ENCODE data around the gene TTC12. TPM values are rescaled to one million over a fixed set of nuclear protein-coding genes. Genes with fewer than 3 reads are reported as not detected.

TTC12 gene
- total RNA-seq, 2 donors from 2014 or later: 6.2 to 12.8 TPM

- ATAC-seq (no peak), DNase-seq (ENCODE audit: low spot score) (no peak)
- Mint-ChIP-seq H3K27ac (no peak overlapping the region), H3K4me3 (no peak overlapping the region), H3K4me1 (ENCODE audit: low read depth in 2 of 2) (no peaks in the 10 kb centered on the region), H3K9me3 (no peaks in the 10 kb centered on the region), H3K36me3 (no peaks in the 10 kb centered on the region), H3K27me3 (no peaks in the 10 kb centered on the region)
These were observed 64.3 kb downstream of the TTC12 start for GRCh38 chr11:113378692-113379091.

DNA sequence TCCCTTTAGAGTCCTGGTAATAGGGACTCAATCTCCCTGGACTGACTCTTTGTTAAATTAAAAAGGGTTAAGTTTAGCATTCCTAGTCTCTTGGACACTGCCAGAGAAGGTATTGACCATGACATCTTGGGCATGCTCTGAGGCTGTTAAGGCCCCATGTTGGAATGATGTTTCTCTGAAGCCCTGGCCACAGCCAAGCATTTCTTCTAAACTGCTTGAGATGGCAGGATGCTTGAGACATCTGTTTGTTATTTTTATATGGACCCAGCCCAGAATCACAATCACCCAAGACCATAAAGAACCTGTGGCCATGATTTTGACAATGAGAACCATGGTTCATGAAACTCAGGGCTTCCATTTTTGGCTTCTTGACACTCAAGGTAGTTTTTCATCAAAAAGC, 67.7 kb downstream of the TTC12 start:
- Mint-ChIP-seq H3K27me3 (peaks cover 5 to 6% of the 10 kb centered on the region in 2 donors), H3K36me3 (no peaks in the 10 kb centered on the region), H3K27ac (no peak overlapping the region), H3K9me3 (no peaks in the 10 kb centered on the region), H3K4me1 (ENCODE audit: low read depth in 2 of 2) (no peaks in the 10 kb centered on the region), H3K4me3 (no peak overlapping the region)
- no peak for DNase-seq (ENCODE audit: low spot score)
- ATAC-seq: no peak

DNA sequence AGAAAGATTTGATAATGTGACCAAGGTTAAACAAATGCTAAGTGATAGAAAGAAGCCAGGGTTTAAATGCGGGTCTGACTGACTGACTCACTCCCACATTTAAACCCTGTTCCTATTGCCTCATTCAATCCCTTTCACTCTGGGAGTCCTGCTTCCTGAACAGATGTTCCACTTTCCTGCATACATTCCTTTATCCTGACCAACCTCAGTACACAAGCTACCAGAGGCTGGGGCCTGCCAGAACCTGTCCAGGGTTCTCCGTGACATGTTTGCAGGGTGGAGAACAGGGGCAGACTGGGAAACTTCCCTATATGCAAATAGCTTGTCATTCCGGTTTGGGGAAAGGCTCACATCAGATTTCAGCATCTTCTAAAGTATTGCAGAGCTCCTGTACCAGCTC, 70.2 kb downstream of the TTC12 start:
- Mint-ChIP-seq H3K36me3 (no peaks in the 10 kb centered on the region), H3K4me1 (ENCODE audit: low read depth in 2 of 2) (no peaks in the 10 kb centered on the region)
- ATAC-seq: no peak

DNA sequence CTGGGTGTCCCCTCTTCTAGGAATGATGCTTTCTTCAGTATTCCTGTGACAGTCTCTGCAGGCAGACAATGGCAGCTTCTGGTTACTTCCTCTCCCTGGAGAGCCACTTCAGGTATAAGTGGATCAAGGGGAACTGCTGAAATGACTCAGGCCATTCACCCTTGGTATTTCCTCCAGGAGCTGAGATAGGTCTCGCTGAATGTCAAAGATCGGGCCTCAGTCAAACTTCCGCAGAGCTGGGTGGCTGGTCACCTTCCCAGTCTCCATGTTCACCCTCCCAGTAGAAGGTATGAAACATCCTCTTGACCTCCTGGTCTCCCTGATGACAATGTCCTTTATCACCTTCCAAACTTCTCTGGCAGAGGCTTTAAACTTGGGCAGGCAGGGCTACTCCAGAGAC, 71.4 kb downstream of the TTC12 start:
- no peak overlapping the region for H3K4me3 Mint-ChIP-seq
- H3K9me3 Mint-ChIP-seq: no peaks in the 10 kb centered on the region
- H3K27me3 Mint-ChIP-seq: peaks cover 6% of the 10 kb centered on the region in 2 donors
- no peak overlapping the region for H3K27ac Mint-ChIP-seq
- ATAC-seq (no peak), DNase-seq (ENCODE audit: low spot score) (no peak)
- H3K36me3 Mint-ChIP-seq: no peaks in the 10 kb centered on the region
- H3K4me1 Mint-ChIP-seq (ENCODE audit: low read depth in 2 of 2): no peaks in the 10 kb centered on the region

More for the DNA sequence above, 70.2 kb downstream of the TTC12 start:
- no peaks in the 10 kb centered on the region for H3K9me3 Mint-ChIP-seq
- H3K27me3 Mint-ChIP-seq: peaks cover 6% of the 10 kb centered on the region in 2 donors
- H3K4me3 Mint-ChIP-seq: no peak overlapping the region
- DNase-seq (ENCODE audit: low spot score): no peak
- H3K27ac Mint-ChIP-seq: no peak overlapping the region

GRCh38 chr11:113386866-113387265, 72.5 kb downstream of the TTC12 start:
- no peak for DNase-seq (ENCODE audit: low spot score)
- no peak overlapping the region for H3K27ac Mint-ChIP-seq
- H3K27me3 Mint-ChIP-seq: peaks cover 6% of the 10 kb centered on the region in 2 donors
- no peak overlapping the region for H3K4me3 Mint-ChIP-seq
- peak; percentile 31 to 33 for ATAC-seq
- no peaks in the 10 kb centered on the region for H3K4me1 Mint-ChIP-seq (ENCODE audit: low read depth in 2 of 2)
- no peaks in the 10 kb centered on the region for H3K36me3 Mint-ChIP-seq
- no peaks in the 10 kb centered on the region for H3K9me3 Mint-ChIP-seq

DNA sequence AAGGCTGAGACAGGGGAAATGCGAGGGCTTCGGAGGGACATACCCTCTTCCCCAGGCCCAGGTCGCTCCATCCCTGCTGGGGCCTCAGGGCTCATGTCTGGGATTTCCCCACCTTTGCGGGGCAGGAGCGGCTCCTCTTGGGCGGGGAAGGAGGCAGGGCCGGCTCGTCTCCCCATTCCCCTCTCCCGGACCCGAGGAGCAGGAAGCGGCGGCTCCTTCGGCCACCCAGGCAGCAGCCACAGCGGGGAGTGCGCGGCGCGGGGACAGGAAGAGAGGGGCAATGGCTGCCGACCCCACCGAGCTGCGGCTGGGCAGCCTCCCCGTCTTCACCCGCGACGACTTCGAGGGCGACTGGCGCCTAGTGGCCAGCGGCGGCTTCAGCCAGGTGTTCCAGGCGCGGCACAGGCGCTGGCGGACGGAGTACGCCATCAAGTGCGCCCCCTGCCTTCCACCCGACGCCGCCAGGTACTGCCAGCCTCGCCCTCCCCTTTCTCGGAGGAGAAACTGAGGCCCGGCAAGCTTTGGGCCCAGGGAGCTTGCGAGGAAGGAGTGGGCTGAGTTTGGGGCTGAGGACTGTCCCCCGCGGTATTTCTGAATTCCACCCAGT, 73.3 kb downstream of the TTC12 start, which contains the start of gene ANKK1:
ANKK1 (plus strand) TSS at position 175 of the 607 bp plus-strand sequence; CDS start at position 281, 106 bp downstream.
- no peaks in the 10 kb centered on the region for H3K4me1 Mint-ChIP-seq (ENCODE audit: low read depth in 2 of 2)
- no peaks in the 10 kb centered on the region for H3K9me3 Mint-ChIP-seq
- DNase-seq (ENCODE audit: low spot score) (no peak), ATAC-seq (no peak)
- H3K4me3 Mint-ChIP-seq: no peak within 1 kb of the TSS
- H3K27ac Mint-ChIP-seq: no peak within 1 kb of the TSS
- H3K27me3 Mint-ChIP-seq: peaks cover 6% of the 10 kb centered on the region in 2 donors
- no peaks in the 10 kb centered on the region for H3K36me3 Mint-ChIP-seq

DNA sequence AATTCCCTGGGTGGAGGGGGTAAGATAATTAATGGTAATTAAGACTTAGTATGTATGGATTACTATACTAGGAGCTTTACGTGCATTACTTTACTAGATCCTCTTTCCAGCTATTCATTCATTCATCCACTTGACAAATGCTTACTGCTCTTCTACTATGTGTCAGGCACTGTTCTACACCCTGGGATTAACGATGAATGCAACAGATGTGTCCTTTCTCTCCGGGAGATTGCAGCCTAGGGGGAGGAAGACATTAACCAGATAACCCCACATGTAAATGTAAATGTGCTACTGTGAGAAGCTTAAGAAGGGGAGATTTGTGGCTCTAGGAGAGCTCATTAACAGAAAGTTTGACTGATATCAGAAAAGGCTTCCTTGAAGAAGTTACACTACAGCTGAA, 74.9 kb downstream of the TTC12 start:
- H3K4me1 Mint-ChIP-seq (ENCODE audit: low read depth in 2 of 2): no peaks in the 10 kb centered on the region
- no peak overlapping the region for H3K4me3 Mint-ChIP-seq
- no peak for ATAC-seq
- H3K9me3 Mint-ChIP-seq: no peaks in the 10 kb centered on the region
- peaks cover 6 to 8% of the 10 kb centered on the region in 2 donors for H3K27me3 Mint-ChIP-seq
- no peak overlapping the region for H3K27ac Mint-ChIP-seq
- DNase-seq (ENCODE audit: low spot score): no peak
- no peaks in the 10 kb centered on the region for H3K36me3 Mint-ChIP-seq

DNA sequence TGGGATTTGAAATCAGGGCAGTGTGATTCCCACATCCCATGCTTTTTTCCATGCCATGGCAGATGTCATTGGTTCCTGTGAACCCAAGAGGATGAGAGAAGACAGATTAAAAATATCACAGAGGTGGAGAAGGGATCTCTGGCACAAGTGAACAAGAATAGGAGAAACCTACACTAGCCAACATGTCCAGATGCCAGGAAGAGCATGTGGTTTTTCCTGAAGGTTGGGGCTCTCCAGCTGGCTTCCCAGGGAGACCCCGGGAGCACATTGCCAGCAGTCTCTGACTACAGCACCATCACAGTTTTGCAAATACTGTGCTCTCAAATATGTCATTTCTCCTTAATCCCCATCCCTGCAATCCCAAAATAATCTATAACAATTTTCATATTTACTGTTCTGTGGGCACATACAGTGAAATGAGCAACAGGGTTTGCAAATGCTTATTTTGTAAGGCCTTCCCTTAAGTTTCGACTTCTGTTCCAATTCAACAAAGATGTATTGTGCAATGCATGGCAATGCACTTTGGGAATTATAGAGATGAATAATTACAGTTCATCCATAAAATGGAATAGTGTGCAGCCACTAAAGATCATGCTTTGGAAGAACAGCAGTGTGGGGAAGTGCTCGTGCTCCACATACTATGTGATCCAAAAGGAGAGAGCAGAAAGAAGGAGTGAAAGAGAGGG, 78.0 kb downstream of the TTC12 start:
- H3K4me1 Mint-ChIP-seq (ENCODE audit: low read depth in 2 of 2): no peaks in the 10 kb centered on the region
- peaks cover 0 to 2% of the 10 kb centered on the region in 2 donors for H3K27me3 Mint-ChIP-seq
- H3K9me3 Mint-ChIP-seq: no peaks in the 10 kb centered on the region
- peak; percentile 3 for DNase-seq (ENCODE audit: low spot score)
- H3K4me3 Mint-ChIP-seq: no peak overlapping the region
- H3K27ac Mint-ChIP-seq: no peak overlapping the region
- no peaks in the 10 kb centered on the region for H3K36me3 Mint-ChIP-seq
- ATAC-seq: no peak

GRCh38 chr11:113393501-113393985, 79.2 kb downstream of the TTC12 start:
- no peaks in the 10 kb centered on the region for H3K9me3 Mint-ChIP-seq
- DNase-seq (ENCODE audit: low spot score) (no peak), ATAC-seq (no peak)
- H3K4me3 Mint-ChIP-seq: no peak overlapping the region
- no peaks in the 10 kb centered on the region for H3K36me3 Mint-ChIP-seq
- H3K4me1 Mint-ChIP-seq (ENCODE audit: low read depth in 2 of 2): no peaks in the 10 kb centered on the region
- H3K27me3 Mint-ChIP-seq: peaks cover 0 to 2% of the 10 kb centered on the region in 2 donors
- H3K27ac Mint-ChIP-seq: no peak overlapping the region

GRCh38 chr11:113394919-113395318, 80.5 kb downstream of the TTC12 start:
- ATAC-seq (no peak), DNase-seq (ENCODE audit: low spot score) (peak; percentile 46)
- Mint-ChIP-seq H3K27ac (no peak overlapping the region), H3K4me1 (ENCODE audit: low read depth in 2 of 2) (no peaks in the 10 kb centered on the region), H3K27me3 (peaks cover 0 to 2% of the 10 kb centered on the region in 2 donors), H3K9me3 (no peaks in the 10 kb centered on the region), H3K4me3 (no peak overlapping the region), H3K36me3 (no peaks in the 10 kb centered on the region)

DNA sequence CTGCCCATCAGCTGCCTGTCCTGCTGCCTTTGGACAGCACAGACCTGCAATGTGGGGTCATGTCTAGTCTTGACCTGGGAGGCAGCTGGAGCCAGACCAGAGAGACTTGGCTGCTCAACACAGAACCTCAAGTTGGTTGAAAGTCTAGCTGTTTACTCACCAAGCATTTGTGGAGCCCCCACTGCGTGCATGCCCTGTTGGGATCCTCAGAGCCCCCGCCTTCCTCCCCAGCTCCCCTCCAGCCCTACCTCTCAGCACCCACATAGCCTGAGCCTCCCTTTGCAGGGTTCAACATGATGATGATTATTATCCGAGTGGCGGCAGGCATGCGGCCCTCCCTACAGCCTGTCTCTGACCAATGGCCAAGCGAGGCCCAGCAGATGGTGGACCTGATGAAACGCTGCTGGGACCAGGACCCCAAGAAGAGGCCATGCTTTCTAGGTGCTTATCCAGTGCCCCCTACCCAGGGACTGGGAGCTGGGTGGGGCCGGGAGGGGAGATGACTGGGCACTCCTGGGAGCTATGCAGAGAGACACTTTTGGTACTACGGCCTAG, 81.5 kb downstream of the TTC12 start:
- Mint-ChIP-seq H3K36me3 (no peaks in the 10 kb centered on the region), H3K4me3 (no peak overlapping the region), H3K9me3 (no peaks in the 10 kb centered on the region), H3K27me3 (peaks cover 0 to 2% of the 10 kb centered on the region in 2 donors), H3K27ac (no peak overlapping the region), H3K4me1 (ENCODE audit: low read depth in 2 of 2) (no peaks in the 10 kb centered on the region)
- DNase-seq (ENCODE audit: low spot score) (peak; percentile 34), ATAC-seq (no peak)

DNA sequence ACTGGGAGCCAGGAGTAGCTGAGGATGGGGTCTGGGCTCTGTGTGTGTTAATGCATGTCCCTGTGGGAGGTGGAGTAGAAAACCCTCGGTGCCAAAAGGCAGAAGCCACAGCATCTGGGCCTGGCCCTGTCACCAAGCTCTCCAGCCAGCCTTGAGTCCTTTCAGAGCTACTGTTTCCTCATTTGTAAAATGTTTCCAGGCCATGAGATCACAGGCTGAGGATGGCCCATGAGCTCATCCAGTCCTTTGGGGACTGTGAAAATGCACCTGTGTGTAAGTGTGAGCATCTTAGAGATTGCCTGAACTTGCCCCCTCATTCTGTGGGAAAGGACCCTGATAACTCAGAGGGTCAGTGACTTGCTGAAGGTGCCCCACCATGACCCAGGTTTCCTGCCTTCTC, 82.3 kb downstream of the TTC12 start:
- H3K27ac Mint-ChIP-seq: no peak overlapping the region
- DNase-seq (ENCODE audit: low spot score): no peak
- H3K27me3 Mint-ChIP-seq: peaks cover 0 to 2% of the 10 kb centered on the region in 2 donors
- no peak for ATAC-seq
- H3K36me3 Mint-ChIP-seq: no peaks in the 10 kb centered on the region
- no peaks in the 10 kb centered on the region for H3K4me1 Mint-ChIP-seq (ENCODE audit: low read depth in 2 of 2)
- no peaks in the 10 kb centered on the region for H3K9me3 Mint-ChIP-seq
- H3K4me3 Mint-ChIP-seq: no peak overlapping the region

GRCh38 chr11:113397212-113397611, 82.8 kb downstream of the TTC12 start:
- Mint-ChIP-seq H3K9me3 (no peaks in the 10 kb centered on the region), H3K27me3 (peaks cover 0 to 2% of the 10 kb centered on the region in 2 donors), H3K4me1 (ENCODE audit: low read depth in 2 of 2) (no peaks in the 10 kb centered on the region), H3K4me3 (no peak overlapping the region), H3K27ac (no peak overlapping the region), H3K36me3 (no peaks in the 10 kb centered on the region)
- ATAC-seq (no peak), DNase-seq (ENCODE audit: low spot score) (peak; percentile 1)

GRCh38 chr11:113397821-113398220, 83.4 kb downstream of the TTC12 start:
- Mint-ChIP-seq H3K27me3 (peaks cover 0 to 2% of the 10 kb centered on the region in 2 donors), H3K27ac (no peak overlapping the region), H3K4me3 (no peak overlapping the region), H3K9me3 (no peaks in the 10 kb centered on the region), H3K36me3 (no peaks in the 10 kb centered on the region), H3K4me1 (ENCODE audit: low read depth in 2 of 2) (no peaks in the 10 kb centered on the region)
- no peak for ATAC-seq
- DNase-seq (ENCODE audit: low spot score): no peak

All from natural killer cell treated with Interleukin-12 subunit alpha and Interleukin-12 subunit beta and Interleukin-15 and Interleukin-18, amount 100 ng/mL, for 72 hours (primary cell).